Neural crest cell (in vitro differentiated cells): ENCODE data around the gene SMAP1. TPM values are rescaled to one million over a fixed set of nuclear protein-coding genes. Genes with fewer than 3 reads are reported as not detected.

Experiments
- DNase-seq: peaks from one replicate; pipeline ENCODE4 v3.0.0; 2021; ENCODE audit warnings: low read depth, mixed read lengths, low spot score
- H3K27ac Mint-ChIP-seq: one replicate; pipeline ENCODE4 v1.8.0; 2021; ENCODE audit warnings: mild to moderate bottlenecking, mixed read lengths; ENCODE audit not compliant: unreplicated experiment
- H3K27me3 Mint-ChIP-seq: 2 replicates; pipeline ENCODE4 v1.8.0; 2021; ENCODE audit warnings: low read depth, mild to moderate bottlenecking, mixed read lengths
- H3K36me3 Mint-ChIP-seq: 2 replicates; pipeline ENCODE4 v1.8.0; 2021; ENCODE audit warnings: low read depth, mild to moderate bottlenecking, mixed read lengths
- H3K4me1 Mint-ChIP-seq: 2 replicates; pipeline ENCODE4 v1.8.0; 2021; ENCODE audit warnings: mixed read lengths
- H3K4me3 Mint-ChIP-seq: one replicate; pipeline ENCODE4 v1.8.0; 2021; ENCODE audit warnings: mild to moderate bottlenecking, mixed read lengths
- H3K9me3 Mint-ChIP-seq: 2 replicates; pipeline ENCODE4 v1.8.0; 2021; ENCODE audit warnings: mixed read lengths
- CTCF ChIP-seq: fragments of 200-600 bp; sonication (generic); conservative IDR thresholded peaks from 2 replicates; pipeline ENCODE4 v1.5.0; 2021; ENCODE audit warnings: antibody characterized with exemption, mild to moderate bottlenecking
- total RNA-seq: library from RNA; stranded (reverse); gene quantifications from 2 replicates; pipeline ENCODE4 v1.2.1, GENCODE V29; 2021

SMAP1 gene
- total RNA-seq, 1 donor from 2014 or later: 30.5 TPM

GRCh38 chr6:70652216-70652615 is 15.5 kb upstream of the SMAP1 start:
- Mint-ChIP-seq H3K27ac (no peak overlapping the region), H3K9me3 (no peaks in the 10 kb centered on the region), H3K4me3 (no peak overlapping the region), H3K36me3 (no peaks in the 10 kb centered on the region), H3K4me1 (no peaks in the 10 kb centered on the region), H3K27me3 (no peaks in the 10 kb centered on the region)
- no peak for DNase-seq
- TF ChIP-seq CTCF: no peak

- Mint-ChIP-seq H3K9me3 (peaks cover 5% of the 10 kb centered on the region), H3K36me3 (no peaks in the 10 kb centered on the region), H3K27me3 (peaks cover 6% of the 10 kb centered on the region), H3K27ac (no peak overlapping the region), H3K4me1 (no peaks in the 10 kb centered on the region), H3K4me3 (no peak overlapping the region)
- no peak for TF ChIP-seq CTCF
- no peak for DNase-seq
These were observed 10.0 kb upstream of the SMAP1 start for GRCh38 chr6:70657706-70658105.

DNA sequence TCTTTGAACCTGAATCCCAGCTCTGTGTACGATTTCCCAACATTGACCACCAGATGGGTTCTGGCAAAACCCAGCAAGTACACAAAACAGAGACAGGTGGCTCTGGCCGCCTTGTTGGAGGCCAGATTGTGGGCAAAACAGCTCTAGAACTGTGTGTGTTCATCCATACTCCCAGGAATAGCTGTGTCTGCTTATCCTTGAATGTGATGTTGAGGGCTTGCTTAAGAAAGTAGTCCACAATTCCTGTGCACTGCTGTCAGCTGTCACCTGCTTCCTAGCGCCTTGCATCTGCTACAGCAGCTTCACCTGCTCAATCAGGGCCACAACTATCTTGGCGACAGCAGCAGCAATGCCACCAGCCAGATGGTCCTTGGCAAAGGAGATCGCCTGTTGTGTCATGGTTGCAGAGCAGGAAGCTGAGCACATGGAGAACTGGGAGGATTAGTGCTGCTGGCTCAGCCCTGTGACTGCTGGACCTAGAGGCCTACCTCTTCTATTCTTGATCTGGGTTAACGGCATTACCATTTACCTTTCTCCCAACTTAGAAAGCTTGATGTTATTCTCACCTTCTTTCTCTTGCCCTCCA is 3.7 kb upstream of the SMAP1 start:
- Mint-ChIP-seq H3K4me3 (no peak overlapping the region), H3K4me1 (peaks cover 14% of the 10 kb centered on the region), H3K9me3 (peaks cover 5% of the 10 kb centered on the region), H3K27ac (no peak overlapping the region), H3K36me3 (no peaks in the 10 kb centered on the region), H3K27me3 (peaks cover 6% of the 10 kb centered on the region)
- no peak for DNase-seq
- no peak for TF ChIP-seq CTCF

- Mint-ChIP-seq H3K4me3 (peak overlapping the region; percentile 52), H3K27ac (no peak overlapping the region), H3K4me1 (peaks cover 26% of the 10 kb centered on the region), H3K9me3 (peaks cover 5% of the 10 kb centered on the region), H3K27me3 (peaks cover 3% of the 10 kb centered on the region), H3K36me3 (no peaks in the 10 kb centered on the region)
- TF ChIP-seq CTCF: no peak
- no peak for DNase-seq
These were observed 977 bp upstream of the SMAP1 start for GRCh38 chr6:70666706-70667105.

DNA sequence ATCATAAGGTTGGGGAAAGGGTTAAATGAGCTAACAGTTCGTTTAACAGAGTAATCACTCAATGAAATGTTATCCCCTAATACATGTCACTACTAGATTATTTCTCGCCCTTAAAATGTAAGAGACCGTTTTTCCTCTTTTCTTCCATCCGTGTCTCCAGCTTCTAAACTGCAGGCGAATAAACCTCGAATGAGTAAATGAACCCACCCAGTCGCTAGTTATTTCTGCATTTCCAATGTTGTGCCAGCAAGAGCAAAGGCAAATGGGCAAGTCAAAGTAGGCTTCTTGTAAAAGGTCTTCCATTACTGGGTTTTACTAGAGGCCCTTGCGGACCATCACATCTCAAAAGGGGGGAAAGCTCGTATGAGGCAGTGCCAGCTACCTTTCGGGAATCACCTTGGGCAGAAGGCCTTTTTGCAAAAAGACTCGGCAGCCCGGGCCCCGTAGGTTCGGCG is 400 bp upstream of the SMAP1 start:
- H3K4me3 Mint-ChIP-seq: peak overlapping the region; percentile 81
- H3K9me3 Mint-ChIP-seq: peaks cover 2% of the 10 kb centered on the region
- H3K4me1 Mint-ChIP-seq: peaks cover 32% of the 10 kb centered on the region
- H3K27ac Mint-ChIP-seq: peak overlapping the region; percentile 3
- TF ChIP-seq CTCF: no peak
- DNase-seq: no peak
- no peaks in the 10 kb centered on the region for H3K27me3 Mint-ChIP-seq
- no peaks in the 10 kb centered on the region for H3K36me3 Mint-ChIP-seq
